AG09319 (cell line): ENCODE results near the gene MLXIP.
"Not testable (repeated sequence)": the region's sequence is repeated elsewhere in the genome, so short reads cannot be mapped to it uniquely, and the experiment has no call there.

Experiments
- DNase-seq: peaks from one replicate; pipeline ENCODE4 v3.0.0-alpha.2; 2010; ENCODE audit warnings: low read depth; ENCODE audit errors: extremely low read depth
- CTCF ChIP-seq: IDR thresholded peaks from 2 replicates; pipeline ENCODE4 v1.5.1; 2011; ENCODE audit warnings: low read depth, mild to moderate bottlenecking, inconsistent platforms, low read length, moderate library complexity

MLXIP gene

GRCh38 chr12:122046145-122046544 lies 32.4 kb upstream of the MLXIP start:
- DNase-seq, result no peak
- no peak for TF ChIP-seq CTCF

- no peak for TF ChIP-seq CTCF
- no peak for DNase-seq
These were observed 30.4 kb upstream of the MLXIP start for GRCh38 chr12:122048151-122048550.

- no peak for TF ChIP-seq CTCF
- DNase-seq, result no peak
These were observed 28.7 kb upstream of the MLXIP start for GRCh38 chr12:122049827-122050226.

GRCh38 chr12:122050706-122051105 lies 27.9 kb upstream of the MLXIP start:
- DNase-seq, result no peak
- no peak for TF ChIP-seq CTCF

GRCh38 chr12:122051231-122051876 lies 27.2 kb upstream of the MLXIP start:
- no peak for TF ChIP-seq CTCF
- no peak for DNase-seq

- TF ChIP-seq CTCF, result no peak
- DNase-seq, result no peak
These were observed 26.3 kb upstream of the MLXIP start for GRCh38 chr12:122052285-122052684.

GRCh38 chr12:122054842-122055520 lies 23.6 kb upstream of the MLXIP start:
- no peak for DNase-seq

GRCh38 chr12:122056406-122056805 lies 22.1 kb upstream of the MLXIP start:
- DNase-seq, result not testable (repeated sequence)

More at GRCh38 chr12:122054842-122055520, 23.6 kb upstream of the MLXIP start:
- TF ChIP-seq CTCF, result no peak
